HepG2 (cell line): Measurements from ENCODE around the gene ATXN2. TPM values are rescaled to one million over a fixed set of nuclear protein-coding genes. Genes with fewer than 3 reads are reported as not detected.

Experiments used
- ATAC-seq: fragments of 200-7000 bp; cut with Tn5 transposase; 3 replicates; pipeline ENCODE4 v1.9.1; 2020; ENCODE audit warnings: mild to moderate bottlenecking, moderate library complexity
- BruUV-seq: library from RNA; stranded (reverse); fragments of 400-500 nt; replicated peaks from 2 replicates; lab custom pipeline; 2021; lab: Mats Ljungman, UMichigan
- CTCF ChIA-PET: fragments of 300-600 bp; formaldehyde crosslinking; extraction: SDS; loops from one replicate; lab custom pipeline; 2021; ENCODE audit warnings: low total read pairs, inconsistent platforms, low intra/inter-chr PET ratio; lab: Yijun Ruan, JAX
- POLR2A ChIA-PET: fragments of 350-600 bp; sonication (Branson Sonifier 250); formaldehyde crosslinking; loops from one replicate; lab custom pipeline; 2020; ENCODE audit warnings: antibody characterized with exemption, inconsistent platforms; lab: Yijun Ruan, JAX
- DNase-seq: peaks from one replicate; pipeline ENCODE4 v3.0.0-alpha.2; 2015; ENCODE audit warnings: low spot score
- FAIRE-seq: peaks from 3 replicates; lab custom pipeline; 2011; peaks lifted over from hg19 to GRCh38; lab: Jason Lieb, UNC
- H2AFZ ChIP-seq: one replicate; pipeline ENCODE4 v1.6.1; 2011; ENCODE audit warnings: low read length, inconsistent platforms
- H3K27ac ChIP-seq: fragments of 300-600 bp; 3 replicates; pipeline ENCODE4 v1.8.0; 2011; ENCODE audit warnings: mixed run types, mild to moderate bottlenecking, mixed read lengths, low read length, inconsistent platforms; ENCODE audit not compliant: insufficient read depth; ENCODE audit errors: extremely low read length
- H3K27me3 ChIP-seq, 2 experiments: fragments of 200-600 bp in 1 of 2; 2 replicates in 1 of 2; 3 replicates in 1 of 2; pipeline versions ENCODE4 v1.6.0 to v1.8.0; 2011; ENCODE audit warnings: low read length in 2 of 2, mild to moderate bottlenecking in 2 of 2, moderate library complexity in 2 of 2, inconsistent platforms in 1 of 2; ENCODE audit not compliant: insufficient read depth in 2 of 2, control insufficient read depth in 1 of 2
- H3K36me3 ChIP-seq, 2 experiments: fragments of 200-600 bp in 1 of 2; replicated peaks in 1 of 2; 2 replicates in 1 of 2; 3 replicates in 1 of 2; pipeline versions ENCODE4 v1.5.1 to v1.8.0; 2011; ENCODE audit warnings: low read length in 2 of 2, inconsistent platforms in 1 of 2; ENCODE audit not compliant: insufficient read depth in 2 of 2, control insufficient read depth in 1 of 2
- H3K4me1 ChIP-seq: 2 replicates; pipeline ENCODE4 v1.5.1; 2012; ENCODE audit warnings: low read length, inconsistent platforms; ENCODE audit not compliant: insufficient read depth
- H3K4me2 ChIP-seq: 2 replicates; pipeline ENCODE4 v1.6.0; 2011; ENCODE audit warnings: low read depth, low read length, inconsistent platforms
- H3K4me3 ChIP-seq, 3 experiments: fragments of 200-600 bp in 1 of 3; sonication (generic), shearing (Covaris generic) in 1 of 3; replicated peaks in 1 of 3; 2 replicates each; pipeline ENCODE4 v1.5.1; 2011 to 2016; ENCODE audit warnings: low read length in 3 of 3, inconsistent platforms in 2 of 3, low read depth in 2 of 3, mild to moderate bottlenecking in 2 of 3, control low read depth in 1 of 3, mixed read lengths in 1 of 3; ENCODE audit not compliant: insufficient read depth in 1 of 3
- H3K79me2 ChIP-seq: one replicate; pipeline ENCODE4 v1.6.1; 2011; ENCODE audit warnings: low read length, inconsistent platforms; ENCODE audit not compliant: insufficient read depth
- H3K9ac ChIP-seq: 2 replicates; pipeline ENCODE4 v1.6.0; 2011; ENCODE audit warnings: mild to moderate bottlenecking, low read depth, low read length, inconsistent platforms; ENCODE audit not compliant: insufficient read depth
- H3K9me3 ChIP-seq: 2 replicates; pipeline ENCODE4 v1.5.1; 2012; ENCODE audit warnings: mild to moderate bottlenecking, low read length
- H4K20me1 ChIP-seq: 2 replicates; pipeline ENCODE4 v1.6.0; 2011; ENCODE audit warnings: inconsistent platforms, mild to moderate bottlenecking, low read length, moderate library complexity; ENCODE audit not compliant: insufficient read depth
- CCAR2 ChIP-seq: fragments of 200-400 bp; formaldehyde crosslinking; optimal IDR thresholded peaks from 2 replicates; pipeline ENCODE3; 2018; ENCODE audit warnings: low read depth, mild to moderate bottlenecking, low read length, moderate library complexity
- RBM22 ChIP-seq: fragments of 200-400 bp; formaldehyde crosslinking; optimal IDR thresholded peaks from 2 replicates; pipeline ENCODE3; 2017; ENCODE audit warnings: mild to moderate bottlenecking, low read length, moderate library complexity
- ZFP1 ChIP-seq: IDR thresholded peaks from 2 replicates; pipeline ENCODE4 v1.6.1; 2016
- ZNF569 ChIP-seq: sonication (generic); formaldehyde crosslinking; IDR thresholded peaks from 2 replicates; pipeline ENCODE4 v1.5.0; 2020; ENCODE audit warnings: mild to moderate bottlenecking, missing genetic modification reagents, moderate library complexity, borderline replicate concordance
- ZNF577 ChIP-seq: sonication (generic); formaldehyde crosslinking; IDR thresholded peaks from 2 replicates; pipeline ENCODE4 v1.4.0; 2020; ENCODE audit warnings: mild to moderate bottlenecking, low read depth, missing genetic modification reagents, borderline replicate concordance
- WGBS: methylation state at CpG from one replicate; pipeline ENCODE4 v1.1.6; 2017; ENCODE audit warnings: low lambda C conversion rate; 5-methylcytosine and 5-hydroxymethylcytosine counted together
- in situ Hi-C: cut with HindIII; loops from 2 replicates; pipeline ENCODE4 v1.10.0; 2017; ENCODE audit warnings: low pct_unique_long_range_greater_than_20kb; ENCODE audit not compliant: extremely low pct_ligation_motif_present
- intact Hi-C: fragments of 100-400 bp; cut with micrococcal nuclease; formaldehyde crosslinking; loops from one replicate; pipeline ENCODE4 v1.10.0; 2022; ENCODE audit not compliant: unreplicated experiment
- polyA plus RNA-seq, 8 experiments: library from polyadenylated mRNA; depleted of rRNA in 3 of 8; stranded (reverse) in 7 of 8; unstranded in 1 of 8; fragments of >200 nt; fragmentation: Illumina TruSeq in 4 of 8; extraction: Trizol in 4 of 8; gene quantifications; 2 replicates each; pipeline versions ENCODE4 v1.2.1 to v1.2.3, GENCODE V29; 2011 to 2016; ENCODE audit warnings: low read depth in 4 of 8, missing spikeins in 1 of 8, mixed read lengths in 1 of 8; ENCODE audit not compliant: insufficient read depth in 1 of 8
- total RNA-seq, 5 experiments: library from RNA; depleted of rRNA; stranded (reverse); fragments of >200 nt; fragmentation: Illumina TruSeq; extraction: Trizol; gene quantifications; 2 replicates each; pipeline ENCODE4 v1.2.3, GENCODE V29; 2016; ENCODE audit warnings: low read depth in 1 of 5

ATXN2 gene
- total and polyA plus RNA-seq, 2 of the 13 experiments (the other 11 are each of a cell fraction or from before 2014, with no cell fraction given) = 18.1 to 27.1 TPM

- in situ Hi-C loops = no loop called here
- Histone ChIP-seq H3K4me2 (no peak overlapping the region), H3K27me3 (no peaks in the 10 kb centered on the region), H3K27ac (no peak overlapping the region), H3K79me2 (no peaks in the 10 kb centered on the region), H3K4me1 (no peaks in the 10 kb centered on the region), H4K20me1 (0 out of 2 replicates have a peak, but pooled peaks cover 3% of the 10 kb centered on the region), H3K9me3 (no peaks in the 10 kb centered on the region), H3K36me3 (peaks cover 32 to 68% of the 10 kb centered on the region in 2 experiments), H2AFZ (no peak overlapping the region), H3K4me3 (no peak overlapping the region), H3K9ac (no peak overlapping the region)
- BruUV-seq = no TSS peak
- TF ChIP-seq CCAR2 = no peak
- TF ChIP-seq ZFP1 (CRISPR knock-in tag) = no peak
- intact Hi-C loops = no loop called here
- 97% methylated on average over 9 of the region's 9 CpGs for WGBS
- DNase-seq (no peak), ATAC-seq (no peak), FAIRE-seq (no peak)
- ChIA-PET POLR2A (no interaction called here), CTCF (no interaction called here)
Observed at GRCh38 chr12:111457071-111457470, 142.0 kb downstream of the ATXN2 start.

- peaks cover 33 to 76% of the 10 kb centered on the region in 2 experiments for H3K36me3 ChIP-seq
- H3K27me3 ChIP-seq = no peaks in the 10 kb centered on the region
- 97% methylated on average over 15 of the region's 15 CpGs for WGBS
- H3K4me3 ChIP-seq = no peak overlapping the region
- ATAC-seq (no peak), FAIRE-seq (no peak), DNase-seq (no peak)
- CTCF ChIA-PET = no interaction called here
- intact Hi-C loops = no loop called here
- no peaks in the 10 kb centered on the region for H3K9me3 ChIP-seq
- no peaks in the 10 kb centered on the region for H3K79me2 ChIP-seq
- POLR2A ChIA-PET = no interaction called here
- no peak overlapping the region for H3K27ac ChIP-seq
- no peaks in the 10 kb centered on the region for H3K4me1 ChIP-seq
- no peak overlapping the region for H2AFZ ChIP-seq
- H3K4me2 ChIP-seq = no peak overlapping the region
- TF ChIP-seq RBM22 (peak; percentile 80), ZNF569 (CRISPR knock-in tag) (no peak), ZNF577 (CRISPR knock-in tag) (no peak)
- TF ChIP-seq, all 625 proteins: peak for 1
- BruUV-seq = no TSS peak
- Histone ChIP-seq H4K20me1 (0 out of 2 replicates have a peak, but pooled peaks cover 8% of the 10 kb centered on the region), H3K9ac (no peak overlapping the region)
- in situ Hi-C loops = no loop called here
Observed at GRCh38 chr12:111455448-111456320, 143.4 kb downstream of the ATXN2 start.
